Measurements from ENCODE around the gene AKAP8. TPM values are rescaled to one million over a fixed set of nuclear protein-coding genes. Genes with fewer than 3 reads are reported as not detected.
A peak's percentile ranks its signal among the peaks of the same experiment; 100 is the strongest.

AKAP8 gene
- total and polyA plus RNA-seq, 5 donors = 9.3 to 24.9 (median 19.2) TPM

GRCh38 chr19:15331419-15332310 is 47.9 kb downstream of the AKAP8 start:
- peak; percentile 59 to 84 (median 80) for DNase-seq
- Histone ChIP-seq H3K27me3 (ENCODE audit: control insufficient read depth, insufficient read depth) (no peaks in the 10 kb centered on the region), H3K4me1 (ENCODE audit: control insufficient read depth, insufficient read depth, low read length) (peaks cover 8% of the 10 kb centered on the region), H3K27ac (ENCODE audit: low read length) (peak overlapping the region; percentile 92), H3K9me3 (ENCODE audit: control insufficient read depth, low read length) (no peaks in the 10 kb centered on the region), H3K4me3 (ENCODE audit: low read length) (peak overlapping the region; percentile 94)
- intact Hi-C loops (cut with DNase I) = loop anchor here in 2 of 4 donors (10.0 kb wide), 1 partner anchor 67 kb away; no protein-coding TSS in a partner anchor
- ATAC-seq = peak; percentile 44 to 55
- under 1% methylated on average over 118 of the region's 122 CpGs for WGBS

GRCh38 chr19:15330801-15331418 is 48.7 kb downstream of the AKAP8 start:
- intact Hi-C loops (cut with DNase I) = loop anchor here in 2 of 4 donors (10.0 kb wide), 1 partner anchor 66 kb away; no protein-coding TSS in a partner anchor
- Histone ChIP-seq H3K27ac (ENCODE audit: low read length) (peak overlapping the region; percentile 89), H3K4me3 (ENCODE audit: low read length) (peak overlapping the region; percentile 94), H3K9me3 (ENCODE audit: control insufficient read depth, low read length) (no peaks in the 10 kb centered on the region), H3K27me3 (ENCODE audit: control insufficient read depth, insufficient read depth) (no peaks in the 10 kb centered on the region), H3K4me1 (ENCODE audit: control insufficient read depth, insufficient read depth, low read length) (peaks cover 9% of the 10 kb centered on the region)
- ATAC-seq = peak in 1 of 2 donors; percentile 55
- 8% methylated on average over 17 of the region's 17 CpGs for WGBS
- peak in 1 of 3 donors; percentile 5 for DNase-seq

DNA sequence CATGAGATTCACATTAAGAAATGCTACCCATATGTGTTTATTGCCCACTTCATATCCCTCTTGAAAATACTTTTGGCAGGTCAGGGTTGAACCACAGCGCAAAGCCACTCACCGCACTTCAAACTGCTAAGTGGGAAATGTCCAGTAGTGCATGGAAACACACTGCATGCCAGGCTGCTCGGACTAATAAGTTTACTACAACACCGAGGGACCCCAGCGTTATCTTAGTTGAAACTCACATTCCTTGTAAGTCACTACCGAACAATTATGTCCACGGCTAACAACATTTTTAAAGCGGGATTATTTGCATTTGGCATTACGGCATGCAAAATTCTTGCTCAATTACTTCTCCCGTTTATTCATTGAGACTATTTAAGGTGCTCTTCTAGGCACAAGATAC is 51.3 kb downstream of the AKAP8 start:
- 35% methylated on average over 10 of the region's 10 CpGs for WGBS
- ATAC-seq = no peak

DNA sequence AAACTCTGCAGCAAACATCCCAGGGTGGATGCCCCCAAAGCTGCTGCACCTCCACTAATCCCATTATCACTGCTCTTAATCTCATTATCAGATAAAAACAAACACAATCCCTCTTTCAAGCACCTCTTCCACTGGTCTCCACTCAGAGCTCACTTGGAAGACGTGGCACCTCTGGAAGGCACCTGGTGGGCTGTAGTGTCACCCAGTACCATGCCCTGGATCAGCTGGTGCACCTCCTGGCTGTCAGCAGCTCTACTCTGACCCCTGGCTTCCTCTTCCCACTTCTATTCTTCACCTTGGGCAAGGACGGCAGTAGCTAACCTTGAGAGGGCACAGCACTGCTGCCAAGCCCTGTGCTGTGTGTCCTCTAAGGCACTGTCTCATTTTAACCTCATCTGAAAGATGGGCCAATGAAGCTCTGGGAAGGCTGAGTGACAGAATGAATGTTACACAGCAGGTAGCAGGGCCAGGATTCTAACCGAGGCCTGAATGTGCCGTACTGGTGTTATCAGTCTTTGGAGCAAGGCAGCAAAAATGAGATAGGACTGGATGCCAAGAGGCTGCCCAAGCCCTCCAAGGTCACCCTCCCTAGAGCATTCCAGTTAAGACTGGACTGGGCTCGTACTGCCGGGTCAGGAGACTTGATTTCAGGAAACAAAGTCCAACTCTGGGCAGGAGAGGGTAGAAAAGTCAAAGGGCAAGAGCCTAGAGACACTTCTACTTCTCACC is 54.6 kb downstream of the AKAP8 start:
- H3K4me1 ChIP-seq (ENCODE audit: control insufficient read depth, insufficient read depth, low read length) = peaks cover 33% of the 10 kb centered on the region
- H3K4me3 ChIP-seq (ENCODE audit: low read length) = no peak overlapping the region
- intact Hi-C loops (cut with DNase I) = loop anchor here in 1 of 4 donors (5.0 kb wide), 1 partner anchor 33 kb away; no protein-coding TSS in a partner anchor
- H3K9me3 ChIP-seq (ENCODE audit: control insufficient read depth, low read length) = no peaks in the 10 kb centered on the region
- H3K27ac ChIP-seq (ENCODE audit: low read length) = peak overlapping the region; percentile 18
- DNase-seq (peak in 2 of 3 donors; percentile 33 to 59), ATAC-seq (peak; percentile 48 to 62)
- WGBS = 21% methylated on average over 6 of the region's 6 CpGs
- H3K27me3 ChIP-seq (ENCODE audit: control insufficient read depth, insufficient read depth) = no peaks in the 10 kb centered on the region

More for the DNA sequence above, 51.3 kb downstream of the AKAP8 start:
- Histone ChIP-seq H3K27me3 (ENCODE audit: control insufficient read depth, insufficient read depth) (no peaks in the 10 kb centered on the region), H3K4me1 (ENCODE audit: control insufficient read depth, insufficient read depth, low read length) (peaks cover 26% of the 10 kb centered on the region), H3K9me3 (ENCODE audit: control insufficient read depth, low read length) (no peaks in the 10 kb centered on the region), H3K27ac (ENCODE audit: low read length) (peak overlapping the region; percentile 15), H3K4me3 (ENCODE audit: low read length) (no peak overlapping the region)
- DNase-seq = peak in 2 of 3 donors; percentile 25 to 59
- intact Hi-C loops (cut with DNase I) = loop anchor here in 1 of 4 donors (5.0 kb wide), 1 partner anchor 36 kb away; no protein-coding TSS in a partner anchor

DNA sequence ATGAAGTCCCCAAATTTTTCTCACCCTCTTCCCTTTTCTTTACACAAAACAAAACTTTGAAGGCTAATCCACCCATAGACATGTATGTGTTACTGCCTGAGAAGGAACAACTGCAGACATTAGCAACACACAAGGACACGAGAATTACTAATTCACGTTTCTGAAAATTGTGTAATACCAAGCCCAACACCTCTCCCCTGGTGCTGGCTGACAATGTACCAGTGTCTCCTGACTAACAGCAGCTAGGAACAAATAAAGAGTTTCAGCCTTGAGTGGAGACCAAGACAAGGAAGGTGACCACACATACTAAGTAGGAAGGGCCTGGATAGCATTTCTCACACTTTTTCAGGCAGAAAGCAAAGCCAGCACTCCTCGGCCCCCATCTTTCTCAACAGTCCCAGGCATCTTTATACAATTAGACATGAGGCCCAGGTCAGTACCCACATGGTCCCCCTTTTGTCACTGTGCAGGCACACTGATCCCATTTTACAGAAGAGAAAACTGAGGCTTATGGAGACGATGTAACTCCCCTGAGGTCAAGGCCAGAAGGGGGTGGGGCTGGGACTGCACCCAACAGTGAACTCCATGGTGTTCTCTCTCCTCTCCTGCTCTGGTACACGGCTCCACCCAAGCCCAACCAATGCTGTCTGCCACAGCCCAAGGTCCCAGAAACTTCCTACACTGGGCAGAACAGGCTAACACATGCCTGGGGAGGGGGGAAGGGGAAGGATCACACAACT is 55.9 kb downstream of the AKAP8 start:
- Histone ChIP-seq H3K4me3 (ENCODE audit: low read length) (no peak overlapping the region), H3K27me3 (ENCODE audit: control insufficient read depth, insufficient read depth) (no peaks in the 10 kb centered on the region), H3K27ac (ENCODE audit: low read length) (peak overlapping the region; percentile 43), H3K9me3 (ENCODE audit: control insufficient read depth, low read length) (no peaks in the 10 kb centered on the region), H3K4me1 (ENCODE audit: control insufficient read depth, insufficient read depth, low read length) (peaks cover 36% of the 10 kb centered on the region)
- intact Hi-C loops (cut with DNase I) = no loop called here
- DNase-seq (peak; percentile 73 to 88 (median 80)), ATAC-seq (peak; percentile 77 to 80)
- 16% methylated on average over 5 of the region's 5 CpGs for WGBS

DNA sequence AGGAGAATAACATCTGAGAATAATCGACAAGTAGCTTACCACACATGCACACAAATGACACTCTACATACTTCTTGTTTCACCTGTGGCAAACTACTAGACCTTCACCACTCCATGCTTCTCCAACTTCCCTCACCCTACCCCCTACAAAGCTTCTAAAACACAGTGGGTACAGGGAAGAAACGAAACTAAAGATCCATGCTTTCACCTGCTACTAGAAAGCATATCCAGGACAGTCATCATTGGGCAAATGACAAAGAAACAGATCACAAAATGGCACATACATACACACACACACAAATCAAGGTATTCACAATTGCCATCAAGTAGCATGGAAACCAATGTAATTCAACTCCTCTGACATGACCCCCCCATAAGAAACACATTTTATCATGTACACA is 57.8 kb downstream of the AKAP8 start:
- 70% methylated on average over 2 of the region's 2 CpGs for WGBS
- no peak overlapping the region for H3K4me3 ChIP-seq (ENCODE audit: low read length)
- ATAC-seq (no peak), DNase-seq (no peak)
- H3K4me1 ChIP-seq (ENCODE audit: control insufficient read depth, insufficient read depth, low read length) = peaks cover 46% of the 10 kb centered on the region
- intact Hi-C loops (cut with DNase I) = no loop called here
- no peaks in the 10 kb centered on the region for H3K9me3 ChIP-seq (ENCODE audit: control insufficient read depth, low read length)
- no peak overlapping the region for H3K27ac ChIP-seq (ENCODE audit: low read length)
- no peaks in the 10 kb centered on the region for H3K27me3 ChIP-seq (ENCODE audit: control insufficient read depth, insufficient read depth)

DNA sequence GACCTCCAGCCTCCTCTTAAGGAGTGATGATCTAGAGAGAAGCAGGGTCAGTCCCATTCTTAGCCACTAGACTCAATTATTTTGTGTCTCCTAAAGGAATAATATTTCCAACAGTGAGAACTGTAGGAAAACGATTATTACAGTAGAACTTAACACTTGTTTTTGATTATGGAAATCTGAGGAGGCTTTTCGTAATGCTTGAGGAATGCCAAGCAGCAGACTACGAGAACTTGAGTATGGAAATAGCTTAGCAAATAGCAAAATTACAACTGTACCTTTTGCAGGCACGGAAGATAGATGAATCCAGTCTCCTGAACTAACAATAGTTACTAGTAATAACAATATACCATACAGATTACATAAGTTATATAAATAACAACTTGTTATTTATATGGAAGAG is 59.5 kb downstream of the AKAP8 start:
- DNase-seq (no peak), ATAC-seq (no peak)
- peaks cover 46% of the 10 kb centered on the region for H3K4me1 ChIP-seq (ENCODE audit: control insufficient read depth, insufficient read depth, low read length)
- WGBS = 44% methylated on average over 4 of the region's 4 CpGs
- H3K4me3 ChIP-seq (ENCODE audit: low read length) = no peak overlapping the region
- no peaks in the 10 kb centered on the region for H3K27me3 ChIP-seq (ENCODE audit: control insufficient read depth, insufficient read depth)
- H3K9me3 ChIP-seq (ENCODE audit: control insufficient read depth, low read length) = no peaks in the 10 kb centered on the region
- intact Hi-C loops (cut with DNase I) = no loop called here
- no peak overlapping the region for H3K27ac ChIP-seq (ENCODE audit: low read length)

- peaks cover 41% of the 10 kb centered on the region for H3K4me1 ChIP-seq (ENCODE audit: control insufficient read depth, insufficient read depth, low read length)
- intact Hi-C loops (cut with DNase I) = no loop called here
- no peak for ATAC-seq
- no peak overlapping the region for H3K27ac ChIP-seq (ENCODE audit: low read length)
- DNase-seq = no peak
- H3K27me3 ChIP-seq (ENCODE audit: control insufficient read depth, insufficient read depth) = no peaks in the 10 kb centered on the region
- H3K4me3 ChIP-seq (ENCODE audit: low read length) = no peak overlapping the region
- H3K9me3 ChIP-seq (ENCODE audit: control insufficient read depth, low read length) = no peaks in the 10 kb centered on the region
- 41% methylated on average over 6 of the region's 6 CpGs for WGBS
Measured at GRCh38 chr19:15318241-15318691, 61.3 kb downstream of the AKAP8 start.

- Histone ChIP-seq H3K4me1 (ENCODE audit: control insufficient read depth, insufficient read depth, low read length) (peaks cover 39% of the 10 kb centered on the region), H3K4me3 (ENCODE audit: low read length) (no peak overlapping the region), H3K27me3 (ENCODE audit: control insufficient read depth, insufficient read depth) (no peaks in the 10 kb centered on the region), H3K9me3 (ENCODE audit: control insufficient read depth, low read length) (no peaks in the 10 kb centered on the region), H3K27ac (ENCODE audit: low read length) (no peak overlapping the region)
- 34% methylated on average over 3 of the region's 3 CpGs for WGBS
- DNase-seq (peak in 1 of 3 donors; percentile 5), ATAC-seq (no peak)
- intact Hi-C loops (cut with DNase I) = no loop called here
Measured at GRCh38 chr19:15317392-15318071, 62.1 kb downstream of the AKAP8 start.

DNA sequence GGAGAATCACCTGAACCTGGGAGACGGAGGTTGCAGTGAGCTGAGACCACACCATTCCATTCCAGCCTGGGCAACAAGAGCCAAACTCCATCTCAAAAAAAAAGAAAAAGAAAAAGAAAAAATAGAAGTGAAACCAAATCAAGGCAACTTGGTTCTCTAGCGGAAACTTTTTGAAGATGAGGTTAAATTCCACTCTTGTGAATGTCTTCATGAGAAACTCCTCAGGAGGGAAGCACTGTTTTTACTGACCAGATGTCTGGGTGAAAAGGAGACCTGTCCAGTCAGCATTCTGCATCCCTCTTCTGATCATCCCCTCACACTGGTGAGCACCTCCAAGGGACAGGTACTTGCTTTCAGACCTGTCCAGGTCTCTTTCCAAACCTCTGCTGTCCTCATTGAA is 63.1 kb downstream of the AKAP8 start:
- H3K9me3 ChIP-seq (ENCODE audit: control insufficient read depth, low read length) = no peaks in the 10 kb centered on the region
- DNase-seq (peak in 1 of 3 donors; percentile 6), ATAC-seq (no peak)
- intact Hi-C loops (cut with DNase I) = no loop called here
- H3K4me1 ChIP-seq (ENCODE audit: control insufficient read depth, insufficient read depth, low read length) = peaks cover 37% of the 10 kb centered on the region
- no peaks in the 10 kb centered on the region for H3K27me3 ChIP-seq (ENCODE audit: control insufficient read depth, insufficient read depth)
- no peak overlapping the region for H3K4me3 ChIP-seq (ENCODE audit: low read length)
- H3K27ac ChIP-seq (ENCODE audit: low read length) = no peak overlapping the region
- 96% methylated on average over 2 of the region's 2 CpGs for whole genome bisulfite sequencing
